ENCODE data around the gene PADI3. TPM values are rescaled to one million over a fixed set of nuclear protein-coding genes. Genes with fewer than 3 reads are reported as not detected.

PADI3 gene
- total RNA-seq, 1 experiment from 2014 or later, result 0.57 TPM

GRCh38 chr1:17215545-17215890, 33.4 kb upstream of the PADI3 start:
- peak; percentile 31 for DNase-seq (ENCODE audit: low read depth)

GRCh38 chr1:17216078-17216477, 32.8 kb upstream of the PADI3 start:
- DNase-seq (ENCODE audit: low read depth), result no peak

- DNase-seq (ENCODE audit: low read depth), result no peak
These were observed 31.3 kb upstream of the PADI3 start for GRCh38 chr1:17217607-17218006.

GRCh38 chr1:17218939-17219338, 30.0 kb upstream of the PADI3 start:
- no peak for DNase-seq (ENCODE audit: low read depth)

- DNase-seq (ENCODE audit: low read depth), result no peak
These were observed 28.6 kb upstream of the PADI3 start for GRCh38 chr1:17220287-17220686.

GRCh38 chr1:17222557-17222956, 26.3 kb upstream of the PADI3 start:
- no peak for DNase-seq (ENCODE audit: low read depth)

- DNase-seq (ENCODE audit: low read depth), result no peak
These were observed 24.5 kb upstream of the PADI3 start for GRCh38 chr1:17224434-17224833.

- no peak for DNase-seq (ENCODE audit: low read depth)
These were observed 23.8 kb upstream of the PADI3 start for GRCh38 chr1:17225140-17225539.

- no peak for DNase-seq (ENCODE audit: low read depth)
These were observed 21.5 kb upstream of the PADI3 start for GRCh38 chr1:17227358-17227915.

- DNase-seq (ENCODE audit: low read depth), result no peak
These were observed 20.3 kb upstream of the PADI3 start for GRCh38 chr1:17228619-17229018.

- DNase-seq (ENCODE audit: low read depth), result no peak
These were observed 19.5 kb upstream of the PADI3 start for GRCh38 chr1:17229379-17229778.

GRCh38 chr1:17230106-17230505, 18.8 kb upstream of the PADI3 start:
- DNase-seq (ENCODE audit: low read depth), result no peak

GRCh38 chr1:17230671-17231310, 18.1 kb upstream of the PADI3 start:
- no peak for DNase-seq (ENCODE audit: low read depth)

GRCh38 chr1:17232759-17233661, 15.9 kb upstream of the PADI3 start:
- peak; percentile 91 for DNase-seq (ENCODE audit: low read depth)

GRCh38 chr1:17233675-17234320, 15.1 kb upstream of the PADI3 start:
- DNase-seq (ENCODE audit: low read depth), result peak; percentile 95

GRCh38 chr1:17234405-17234804, 14.5 kb upstream of the PADI3 start:
- DNase-seq (ENCODE audit: low read depth), result no peak

GRCh38 chr1:17235135-17235885, 13.6 kb upstream of the PADI3 start:
- no peak for DNase-seq (ENCODE audit: low read depth)

GRCh38 chr1:17236779-17237560, 11.9 kb upstream of the PADI3 start:
- DNase-seq (ENCODE audit: low read depth), result peak; percentile 85

- no peak for DNase-seq (ENCODE audit: low read depth)
These were observed 11.4 kb upstream of the PADI3 start for GRCh38 chr1:17237561-17237903.

GRCh38 chr1:17239420-17239819, 9.5 kb upstream of the PADI3 start:
- peak; percentile 94 for DNase-seq (ENCODE audit: low read depth)

Measured in LHCN-M2 (cell line).